GM12874 (cell line): ENCODE measurements around the gene STAT5B.

ENCODE experiments used
- CTCF ChIP-seq: IDR thresholded peaks from 2 replicates; pipeline ENCODE4 v1.5.1; 2011; ENCODE audit warnings: low read depth, mild to moderate bottlenecking, control low read depth, low read length, moderate library complexity; ENCODE audit not compliant: insufficient read depth

The STAT5B gene

GRCh38 chr17:42304187-42305030 is 28.2 kb upstream of the STAT5B start:
- TF ChIP-seq CTCF = no peak

GRCh38 chr17:42303694-42304093 is 27.5 kb upstream of the STAT5B start:
- TF ChIP-seq CTCF = no peak

GRCh38 chr17:42301022-42301421 is 24.8 kb upstream of the STAT5B start:
- no peak for TF ChIP-seq CTCF

GRCh38 chr17:42296012-42296411 is 19.8 kb upstream of the STAT5B start:
- no peak for TF ChIP-seq CTCF

GRCh38 chr17:42294469-42295398 is 18.5 kb upstream of the STAT5B start:
- no peak for TF ChIP-seq CTCF

- no peak for TF ChIP-seq CTCF
These were observed 14.9 kb upstream of the STAT5B start for GRCh38 chr17:42291129-42291528.

GRCh38 chr17:42290577-42290976 is 14.4 kb upstream of the STAT5B start:
- no peak for TF ChIP-seq CTCF
